Inferior parietal cortex (tissue), 1 donor: ENCODE measurements around the gene CSN1S1.

ENCODE experiments used
- DNase-seq: peaks from one replicate; pipeline ENCODE4 v3.0.0-alpha.2; 2016; ENCODE audit errors: extremely low spot score

CSN1S1 gene

GRCh38 chr4:69991016-69991415 lies 60.1 kb downstream of the CSN1S1 start:
- no peak for DNase-seq

- DNase-seq: no peak
Observed at GRCh38 chr4:69994782-69995181, 63.9 kb downstream of the CSN1S1 start.

GRCh38 chr4:69995526-69996016 lies 64.7 kb downstream of the CSN1S1 start, which contains the start of gene STATH:
TSS of gene STATH (plus strand) at chr4:69995966. CDS start at chr4:69998438, 2,472 bp downstream.
- no peak for DNase-seq
